CD4-positive, alpha-beta T cell treated with Interleukin-2 at 100 ng/mL for 4 hours (primary cell): ENCODE measurements around the gene TEX44.
A peak's percentile ranks its signal among the peaks of the same experiment; 100 is the strongest.

Source experiments
- DNase-seq: peaks from one replicate; pipeline ENCODE4 v3.0.0-alpha.2; 2020; ENCODE audit warnings: low spot score

Gene TEX44

DNA sequence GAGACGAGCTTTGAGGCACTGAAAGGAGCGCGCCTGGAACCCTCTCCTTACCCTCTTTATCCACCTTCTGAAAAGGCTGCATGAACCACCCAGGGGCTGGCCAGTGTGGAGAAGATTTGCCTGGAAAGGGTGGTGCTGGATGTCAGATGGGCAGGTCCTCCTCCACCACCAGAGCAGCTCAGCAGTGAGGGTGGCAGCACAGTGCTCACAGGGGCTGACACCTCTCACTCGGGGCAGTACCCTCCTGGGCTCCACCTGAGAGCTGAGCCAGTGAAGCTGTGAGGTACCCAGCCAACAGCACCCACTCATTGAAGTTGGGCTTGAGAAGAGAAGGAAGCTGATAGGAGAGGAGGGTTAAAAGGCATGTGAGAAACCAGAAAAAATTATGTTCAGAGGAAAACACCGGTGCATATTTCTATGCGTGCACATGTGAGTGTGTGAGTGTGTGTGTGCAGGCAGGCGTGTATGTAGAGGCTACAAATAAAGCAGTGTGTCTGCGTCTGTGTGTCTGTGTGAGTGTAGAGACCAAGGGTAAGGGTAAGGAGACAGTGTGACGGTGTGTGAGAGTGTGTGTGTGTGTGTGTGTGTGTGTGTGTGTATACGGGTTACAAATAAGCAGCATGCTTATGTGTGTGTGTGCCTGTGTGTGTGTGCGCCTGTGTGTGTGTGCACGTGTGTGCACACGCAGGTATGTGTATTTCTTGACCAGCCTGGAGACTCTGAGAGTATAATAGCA lies 40.7 kb downstream of the TEX44 start:
- DNase-seq = no peak

DNA sequence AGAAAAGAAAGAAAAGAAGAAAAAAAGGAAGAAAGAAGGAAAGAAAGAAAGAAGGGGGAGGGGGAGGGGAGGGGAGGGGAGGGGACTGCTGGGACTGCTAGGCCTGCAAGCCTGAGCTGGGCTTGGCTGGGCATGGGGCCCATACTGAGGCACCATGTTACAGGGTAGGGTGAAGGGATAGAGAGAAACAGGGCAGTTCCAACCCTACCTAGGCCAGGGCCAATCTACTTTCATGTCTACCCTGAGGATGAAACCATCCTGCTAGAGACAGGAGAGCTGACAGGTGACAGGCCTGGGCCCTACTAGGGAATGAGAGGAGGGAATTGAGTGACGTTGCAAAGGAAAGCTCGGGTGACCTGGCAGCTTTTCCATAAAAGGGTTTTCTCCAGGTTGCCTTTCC lies 41.7 kb downstream of the TEX44 start:
- no peak for DNase-seq

DNA sequence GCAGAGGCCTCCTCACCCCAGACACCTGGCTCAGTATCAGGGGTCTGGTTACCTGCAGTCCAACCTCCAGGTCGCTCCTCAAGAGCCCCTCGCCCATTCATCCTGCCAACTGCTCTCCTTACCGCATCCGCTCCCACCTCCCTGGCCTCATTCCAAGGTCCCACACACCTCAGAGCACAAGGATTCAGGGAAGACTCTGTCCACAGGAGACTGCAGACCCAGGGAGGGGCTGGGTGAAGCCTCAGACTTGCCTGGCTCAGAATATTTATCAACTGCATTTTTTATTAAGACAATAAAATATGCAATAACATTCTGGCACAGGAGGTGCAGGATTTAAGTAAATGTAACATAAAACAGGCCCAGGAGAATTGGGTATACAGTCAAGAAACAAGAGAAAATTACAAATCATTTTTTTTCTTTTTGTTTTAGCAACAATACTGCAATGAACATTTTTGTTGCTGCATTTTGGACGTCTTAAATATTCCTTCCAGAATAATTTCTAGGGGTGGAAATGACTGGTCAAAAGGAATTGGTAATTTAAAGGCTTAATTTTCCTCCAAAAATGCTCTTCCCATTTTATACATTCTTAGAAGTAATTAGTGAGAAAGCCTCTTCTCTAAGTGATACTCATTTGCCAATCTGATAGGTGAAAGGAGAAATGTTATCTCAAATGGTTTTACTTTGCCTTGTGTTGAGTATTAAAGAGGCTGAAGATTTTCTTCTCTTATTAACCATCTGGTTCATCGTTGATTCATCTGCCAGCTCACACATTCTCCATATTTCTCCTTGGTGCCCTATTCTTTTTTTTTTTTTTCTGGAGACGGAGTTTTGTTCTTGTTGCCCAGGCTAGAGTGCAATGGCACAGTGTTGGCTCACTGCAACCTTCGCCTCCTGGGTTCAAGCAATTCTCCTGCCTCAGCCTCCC lies 42.5 kb downstream of the TEX44 start:
- no peak for DNase-seq

DNA sequence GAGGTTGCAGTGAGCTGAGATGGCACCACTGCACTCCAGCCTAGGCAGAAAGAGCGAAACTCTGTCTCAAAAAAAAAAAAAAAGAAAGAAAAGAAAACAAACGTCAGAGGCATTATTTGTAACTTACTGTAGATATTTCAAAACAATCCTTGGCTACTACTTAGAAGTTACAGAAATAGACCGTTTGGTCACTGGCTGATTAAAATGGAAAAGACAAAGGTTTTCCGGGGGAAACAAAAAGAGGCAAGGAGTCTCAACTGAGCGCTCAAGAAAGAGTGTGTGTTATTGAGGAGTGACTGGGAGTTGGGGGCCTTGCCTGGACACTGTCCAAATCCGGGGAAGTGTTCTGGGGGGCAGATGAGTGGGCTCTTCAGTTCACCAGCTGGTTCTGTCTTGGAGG lies 47.6 kb downstream of the TEX44 start:
- DNase-seq = no peak

DNA sequence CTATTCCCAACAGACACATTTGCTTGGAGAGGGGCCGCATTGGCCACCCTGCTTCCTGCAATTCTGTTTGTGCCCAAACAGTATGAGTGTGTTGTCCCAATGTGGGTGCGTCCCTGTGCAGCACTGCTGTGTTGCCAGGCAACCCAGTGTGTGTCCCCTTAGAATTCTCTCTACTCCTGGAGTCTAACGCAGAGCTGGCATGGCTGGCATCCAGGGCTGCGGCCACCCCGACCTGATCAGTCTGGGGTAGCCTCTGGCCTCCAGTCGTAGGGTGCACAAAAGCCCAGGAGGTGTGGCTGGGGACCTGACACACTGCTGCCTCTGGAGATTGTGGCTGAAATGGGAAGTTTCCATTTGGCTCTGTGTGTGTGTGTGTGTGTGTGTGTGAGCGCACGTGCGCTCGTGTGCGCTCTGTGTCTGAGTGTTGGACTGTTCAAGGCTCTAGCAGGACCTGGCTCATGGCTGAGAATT lies 48.0 kb downstream of the TEX44 start:
- DNase-seq = no peak

DNA sequence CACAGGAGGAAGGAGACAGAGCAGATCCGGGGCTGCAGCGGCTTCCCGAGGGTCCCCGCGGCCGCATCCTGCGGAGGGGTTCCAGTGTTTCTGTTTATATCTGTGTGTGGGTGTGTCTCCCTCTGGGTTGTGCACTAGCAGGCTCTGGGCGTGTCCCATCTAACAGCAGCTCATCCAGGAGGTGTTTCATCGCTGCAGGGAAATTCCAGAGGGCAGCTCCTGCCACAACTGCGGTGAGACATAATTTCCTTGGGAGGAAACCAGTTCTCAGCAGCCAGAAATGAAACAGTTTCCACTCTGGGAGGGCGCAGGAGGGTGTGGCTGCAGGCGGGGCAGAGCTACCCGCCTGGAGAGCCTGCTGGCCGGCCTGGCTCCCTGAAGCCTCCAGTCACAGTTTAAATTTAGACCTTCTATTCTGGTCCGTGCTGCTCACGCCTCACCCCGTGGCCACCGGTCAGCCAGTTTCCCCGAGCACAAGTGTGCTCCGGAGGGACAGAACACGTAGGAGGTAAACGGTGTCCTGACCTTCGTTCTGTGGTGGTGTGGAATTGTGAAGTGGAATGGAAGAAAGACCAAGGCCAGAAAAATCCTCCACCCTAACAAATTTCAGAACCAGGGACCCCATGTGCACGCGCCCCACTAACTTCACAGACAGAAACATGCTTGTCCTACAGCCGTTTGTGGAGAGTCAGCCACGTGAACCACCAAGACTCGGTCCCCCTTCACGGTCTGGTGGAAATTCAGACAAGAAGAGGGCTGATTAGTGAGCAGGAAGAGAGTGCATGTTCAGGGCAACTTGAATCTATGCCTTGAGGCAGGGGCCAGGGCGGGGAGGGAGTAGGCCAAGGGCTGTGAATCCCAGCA lies 50.2 kb downstream of the TEX44 start:
- DNase-seq = peak; percentile 65

DNA sequence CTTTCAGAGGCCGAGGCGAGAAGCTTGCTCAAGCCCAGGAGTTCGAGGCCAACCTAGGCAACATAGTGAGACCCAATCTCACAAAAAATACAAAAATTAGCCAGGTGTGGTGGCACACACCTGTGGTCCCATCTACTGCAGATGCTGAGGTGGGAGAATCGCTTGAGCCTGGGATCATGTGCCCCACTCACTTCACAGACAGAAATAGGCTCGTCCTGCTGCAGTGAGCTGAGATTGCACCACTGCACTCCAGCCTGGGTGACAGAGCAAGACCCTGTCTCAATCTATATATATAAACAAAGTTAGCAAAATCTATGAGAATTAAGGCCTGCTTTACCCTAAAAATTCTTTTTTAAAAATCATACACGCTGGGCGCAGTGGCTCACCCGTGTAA lies 50.8 kb downstream of the TEX44 start:
- DNase-seq = no peak
